Measurements from ENCODE around the gene PLXNA4. TPM values are rescaled to one million over a fixed set of nuclear protein-coding genes. Genes with fewer than 3 reads are reported as not detected.

The PLXNA4 gene
- total RNA-seq, 4 donors from 2014 or later: 0.31 to 0.66 (median 0.43) TPM

DNA sequence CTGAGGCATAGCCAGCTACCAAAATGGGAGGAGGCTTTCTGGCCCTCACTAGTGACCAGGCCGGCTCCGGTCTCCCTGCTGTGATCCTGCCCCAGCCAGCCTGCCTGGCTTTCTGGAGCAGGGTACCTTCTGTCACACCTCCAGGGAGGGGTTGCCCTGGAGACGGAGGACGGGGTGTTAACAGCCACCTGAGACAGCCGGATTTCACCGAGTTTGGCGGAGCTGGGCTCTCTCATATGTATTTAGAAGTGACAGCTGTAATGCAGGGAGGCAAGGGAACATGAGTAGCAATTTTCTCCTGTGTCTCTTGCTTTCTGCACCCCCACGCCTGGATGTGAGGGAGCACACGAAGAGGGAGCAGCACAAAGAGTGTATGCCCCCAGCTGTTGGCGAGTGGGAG, 473.3 kb downstream of the PLXNA4 start:
- Histone ChIP-seq H3K9me3 (no peaks in the 10 kb centered on the region), H3K27ac (no peak overlapping the region), H3K4me3 (no peak overlapping the region), H3K27me3 (no peaks in the 10 kb centered on the region), H3K36me3 (no peaks in the 10 kb centered on the region), H3K4me1 (no peaks in the 10 kb centered on the region)
- DNase-seq (no peak), ATAC-seq (no peak)
- TF ChIP-seq POLR2A (IDR thresholded peaks at IDR 0.05): no peak
- TF ChIP-seq, protein P1, sequence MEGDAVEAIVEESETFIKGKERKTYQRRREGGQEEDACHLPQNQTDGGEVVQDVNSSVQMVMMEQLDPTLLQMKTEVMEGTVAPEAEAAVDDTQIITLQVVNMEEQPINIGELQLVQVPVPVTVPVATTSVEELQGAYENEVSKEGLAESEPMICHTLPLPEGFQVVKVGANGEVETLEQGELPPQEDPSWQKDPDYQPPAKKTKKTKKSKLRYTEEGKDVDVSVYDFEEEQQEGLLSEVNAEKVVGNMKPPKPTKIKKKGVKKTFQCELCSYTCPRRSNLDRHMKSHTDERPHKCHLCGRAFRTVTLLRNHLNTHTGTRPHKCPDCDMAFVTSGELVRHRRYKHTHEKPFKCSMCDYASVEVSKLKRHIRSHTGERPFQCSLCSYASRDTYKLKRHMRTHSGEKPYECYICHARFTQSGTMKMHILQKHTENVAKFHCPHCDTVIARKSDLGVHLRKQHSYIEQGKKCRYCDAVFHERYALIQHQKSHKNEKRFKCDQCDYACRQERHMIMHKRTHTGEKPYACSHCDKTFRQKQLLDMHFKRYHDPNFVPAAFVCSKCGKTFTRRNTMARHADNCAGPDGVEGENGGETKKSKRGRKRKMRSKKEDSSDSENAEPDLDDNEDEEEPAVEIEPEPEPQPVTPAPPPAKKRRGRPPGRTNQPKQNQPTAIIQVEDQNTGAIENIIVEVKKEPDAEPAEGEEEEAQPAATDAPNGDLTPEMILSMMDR (IDR thresholded peaks at IDR 0.05 in 4 of 5, conservative IDR thresholded peaks at IDR 0.05 in 1 of 5): no peak
- intact Hi-C loops (cut with DNase I; ENCODE audit: low total_unique reads): no loop called here
- in situ Hi-C loops (cut with MboI; ENCODE audit: low sequenced_read_pairs in 4 of 4): no loop called here

- Histone ChIP-seq H3K9me3 (no peaks in the 10 kb centered on the region), H3K36me3 (no peaks in the 10 kb centered on the region), H3K27me3 (no peaks in the 10 kb centered on the region), H3K4me3 (no peak overlapping the region), H3K4me1 (no peaks in the 10 kb centered on the region), H3K27ac (no peak overlapping the region)
- TF ChIP-seq, protein P1 (IDR thresholded peaks at IDR 0.05 in 4 of 5, conservative IDR thresholded peaks at IDR 0.05 in 1 of 5): no peak
- no peak for TF ChIP-seq POLR2A (IDR thresholded peaks at IDR 0.05)
- ATAC-seq: no peak
- DNase-seq: no peak
- in situ Hi-C loops (cut with MboI; ENCODE audit: low sequenced_read_pairs in 4 of 4) (no loop called here), intact Hi-C loops (cut with DNase I; ENCODE audit: low total_unique reads) (no loop called here)
Measured at GRCh38 chr7:132102391-132102790, 473.9 kb downstream of the PLXNA4 start.

- no peak overlapping the region for H3K4me3 ChIP-seq
- no peak for ATAC-seq
- H3K36me3 ChIP-seq: no peaks in the 10 kb centered on the region
Measured at GRCh38 chr7:132100981-132101380, 475.3 kb downstream of the PLXNA4 start.

GRCh38 chr7:132100483-132100882, 475.8 kb downstream of the PLXNA4 start:
- no peaks in the 10 kb centered on the region for H3K9me3 ChIP-seq
- no peak overlapping the region for H3K4me3 ChIP-seq
- H3K4me1 ChIP-seq: no peaks in the 10 kb centered on the region
- in situ Hi-C loops (cut with MboI; ENCODE audit: low sequenced_read_pairs in 4 of 4) (no loop called here), intact Hi-C loops (cut with DNase I; ENCODE audit: low total_unique reads) (no loop called here)
- DNase-seq (no peak), ATAC-seq (no peak)
- no peaks in the 10 kb centered on the region for H3K36me3 ChIP-seq
- H3K27me3 ChIP-seq: no peaks in the 10 kb centered on the region
- no peak overlapping the region for H3K27ac ChIP-seq
- no peak for TF ChIP-seq POLR2A (IDR thresholded peaks at IDR 0.05)
- TF ChIP-seq, protein P1 (IDR thresholded peaks at IDR 0.05 in 4 of 5, conservative IDR thresholded peaks at IDR 0.05 in 1 of 5): no peak

More at GRCh38 chr7:132100981-132101380, 475.3 kb downstream of the PLXNA4 start:
- in situ Hi-C loops (cut with MboI; ENCODE audit: low sequenced_read_pairs in 4 of 4) (no loop called here), intact Hi-C loops (cut with DNase I; ENCODE audit: low total_unique reads) (no loop called here)
- Histone ChIP-seq H3K27ac (no peak overlapping the region), H3K9me3 (no peaks in the 10 kb centered on the region), H3K27me3 (no peaks in the 10 kb centered on the region), H3K4me1 (no peaks in the 10 kb centered on the region)
- no peak for DNase-seq
- TF ChIP-seq POLR2A (IDR thresholded peaks at IDR 0.05): no peak
- TF ChIP-seq, protein P1 (IDR thresholded peaks at IDR 0.05 in 4 of 5, conservative IDR thresholded peaks at IDR 0.05 in 1 of 5): no peak

DNA sequence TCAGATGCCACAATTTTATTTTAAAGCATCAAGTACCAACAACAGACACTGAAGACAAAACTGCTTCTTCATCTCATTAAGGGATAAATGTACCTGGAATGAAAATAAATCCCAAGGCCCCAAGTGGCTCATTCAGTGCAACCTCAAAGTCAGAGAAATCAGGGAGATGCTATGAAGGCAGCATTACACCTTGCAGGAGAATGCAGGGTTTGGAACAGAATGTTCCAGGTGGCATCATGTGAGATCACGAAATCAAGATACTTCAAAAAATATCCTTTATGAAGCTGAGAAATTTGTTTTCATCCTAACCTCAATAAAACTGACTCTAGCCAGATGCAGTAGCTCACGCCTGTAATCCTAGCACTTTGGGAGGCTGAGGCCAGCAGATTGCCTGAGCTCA, 477.1 kb downstream of the PLXNA4 start:
- DNase-seq (no peak), ATAC-seq (no peak)
- no peaks in the 10 kb centered on the region for H3K27me3 ChIP-seq
- H3K9me3 ChIP-seq: no peaks in the 10 kb centered on the region
- no peak overlapping the region for H3K27ac ChIP-seq
- no peaks in the 10 kb centered on the region for H3K36me3 ChIP-seq
- no peak overlapping the region for H3K4me3 ChIP-seq
- no peaks in the 10 kb centered on the region for H3K4me1 ChIP-seq
- in situ Hi-C loops (cut with MboI; ENCODE audit: low sequenced_read_pairs in 4 of 4) (no loop called here), intact Hi-C loops (cut with DNase I; ENCODE audit: low total_unique reads) (no loop called here)
- TF ChIP-seq, protein P1 (IDR thresholded peaks at IDR 0.05 in 4 of 5, conservative IDR thresholded peaks at IDR 0.05 in 1 of 5): no peak
- no peak for TF ChIP-seq POLR2A (IDR thresholded peaks at IDR 0.05)
